Effector CD8-positive, alpha-beta T cell (primary cell): ENCODE data around the gene MCF2L.

Experiments used
- DNase-seq: peaks from one replicate; lab custom pipeline; 2025; lab: John Stamatoyannopoulos, UW

Gene MCF2L

DNA sequence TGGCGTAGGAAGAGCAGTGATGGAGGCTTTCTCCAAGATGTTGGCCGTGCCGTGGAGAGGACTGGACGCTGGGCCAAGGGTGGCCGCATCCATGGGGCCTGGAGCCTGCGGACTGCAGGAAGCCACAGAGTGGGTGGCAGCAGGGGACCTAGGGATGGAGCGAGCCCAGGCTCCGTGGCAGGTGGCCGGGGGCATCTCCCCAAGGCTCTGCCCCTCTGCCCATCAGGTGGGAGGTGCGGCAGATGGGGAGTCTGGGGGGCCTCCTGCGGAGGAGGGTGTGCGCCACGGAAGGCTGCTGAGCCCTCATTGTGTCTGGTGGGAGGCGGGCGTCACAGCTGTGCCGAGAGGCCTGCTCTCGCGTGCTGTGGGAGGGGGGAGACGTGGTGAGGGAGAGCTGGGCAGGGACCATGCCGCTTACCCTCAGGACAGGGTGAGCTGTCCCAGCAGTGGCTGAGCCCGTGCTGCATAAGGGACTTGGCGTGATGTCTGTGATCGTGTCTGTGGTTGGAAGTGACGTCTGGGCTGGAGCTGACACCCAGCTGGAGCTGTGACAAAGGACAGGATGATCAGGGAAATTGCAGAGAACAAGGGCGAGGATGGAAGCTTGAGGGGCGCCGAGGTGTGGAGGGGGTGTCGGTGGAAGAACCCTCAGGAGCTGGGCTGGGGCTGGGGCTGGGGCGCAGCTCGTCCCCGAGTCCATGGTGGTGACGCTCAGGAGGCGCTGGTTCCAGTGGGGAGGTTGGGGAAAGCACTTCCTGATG lies 13.4 kb downstream of the MCF2L start:
- DNase-seq, result no peak

DNA sequence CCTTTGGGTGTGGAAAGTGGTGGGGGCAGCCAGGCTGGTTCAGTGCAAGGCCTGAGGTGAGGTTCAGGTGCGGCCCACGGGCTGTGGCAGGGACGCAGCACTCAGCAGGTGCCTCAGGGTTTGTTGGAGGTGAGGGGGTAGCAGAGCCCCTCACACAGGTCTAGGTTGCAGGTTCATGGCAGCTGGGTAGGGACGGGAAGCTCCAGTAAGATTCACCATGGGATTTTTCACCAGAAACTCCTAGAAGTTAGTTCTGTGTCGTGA lies 14.0 kb downstream of the MCF2L start:
- no peak for DNase-seq

DNA sequence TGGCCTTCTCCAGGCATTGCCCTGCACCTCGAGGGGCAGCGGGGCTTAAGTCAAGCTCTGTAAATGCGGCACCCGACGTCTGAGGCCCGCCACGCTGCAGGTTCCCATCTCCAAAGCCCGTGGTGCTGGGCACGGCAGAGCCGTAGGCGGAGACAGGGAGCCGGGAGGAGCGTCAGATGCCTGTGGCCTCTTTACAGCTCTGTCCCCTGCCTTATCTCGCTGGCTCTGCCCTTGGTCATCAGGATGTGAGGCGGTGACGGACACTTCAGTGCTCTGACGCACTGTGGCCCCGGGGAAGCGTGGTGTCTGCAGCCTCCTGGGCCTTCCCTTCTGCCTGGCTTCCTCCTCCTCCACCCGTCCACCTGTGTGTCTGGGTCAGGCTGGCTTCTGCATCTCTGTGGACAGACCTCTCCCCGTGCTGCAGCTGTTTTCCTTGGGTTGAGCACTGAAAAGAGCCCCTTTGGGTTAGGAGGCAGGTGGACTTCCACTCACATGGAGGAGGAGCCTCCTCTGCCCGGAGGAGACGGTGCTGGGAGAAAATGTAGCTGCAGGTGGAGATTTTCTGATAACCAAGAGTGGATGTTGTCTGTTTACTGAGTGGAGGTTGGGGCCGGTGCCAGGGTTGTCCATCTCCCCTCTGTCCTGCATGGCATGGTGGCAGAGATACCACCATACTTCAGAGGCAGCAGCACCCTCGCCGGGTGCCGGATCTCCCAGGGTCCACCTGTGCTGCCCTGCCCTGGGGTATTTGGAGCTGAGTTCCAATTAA lies 14.6 kb downstream of the MCF2L start:
- no peak for DNase-seq

DNA sequence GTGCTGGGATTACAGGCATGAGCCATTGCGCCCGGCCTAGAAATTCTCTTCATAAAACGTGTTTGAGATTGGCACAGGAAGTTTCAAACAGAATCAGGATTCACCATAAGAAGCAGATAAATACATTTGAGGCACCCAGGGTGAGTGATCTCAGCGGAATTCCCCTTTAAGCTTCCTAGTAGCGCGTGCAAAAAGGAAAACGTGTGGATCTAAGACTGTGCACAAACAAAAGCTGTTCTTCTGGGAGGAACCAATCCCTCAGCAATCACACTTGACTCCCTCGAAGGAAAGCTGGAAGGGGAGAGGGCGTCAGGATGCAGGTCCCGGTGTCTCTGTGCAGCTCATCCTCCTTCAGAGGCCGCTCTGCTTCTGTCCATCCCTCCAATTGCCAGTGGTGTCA lies 15.5 kb downstream of the MCF2L start:
- DNase-seq, result no peak

DNA sequence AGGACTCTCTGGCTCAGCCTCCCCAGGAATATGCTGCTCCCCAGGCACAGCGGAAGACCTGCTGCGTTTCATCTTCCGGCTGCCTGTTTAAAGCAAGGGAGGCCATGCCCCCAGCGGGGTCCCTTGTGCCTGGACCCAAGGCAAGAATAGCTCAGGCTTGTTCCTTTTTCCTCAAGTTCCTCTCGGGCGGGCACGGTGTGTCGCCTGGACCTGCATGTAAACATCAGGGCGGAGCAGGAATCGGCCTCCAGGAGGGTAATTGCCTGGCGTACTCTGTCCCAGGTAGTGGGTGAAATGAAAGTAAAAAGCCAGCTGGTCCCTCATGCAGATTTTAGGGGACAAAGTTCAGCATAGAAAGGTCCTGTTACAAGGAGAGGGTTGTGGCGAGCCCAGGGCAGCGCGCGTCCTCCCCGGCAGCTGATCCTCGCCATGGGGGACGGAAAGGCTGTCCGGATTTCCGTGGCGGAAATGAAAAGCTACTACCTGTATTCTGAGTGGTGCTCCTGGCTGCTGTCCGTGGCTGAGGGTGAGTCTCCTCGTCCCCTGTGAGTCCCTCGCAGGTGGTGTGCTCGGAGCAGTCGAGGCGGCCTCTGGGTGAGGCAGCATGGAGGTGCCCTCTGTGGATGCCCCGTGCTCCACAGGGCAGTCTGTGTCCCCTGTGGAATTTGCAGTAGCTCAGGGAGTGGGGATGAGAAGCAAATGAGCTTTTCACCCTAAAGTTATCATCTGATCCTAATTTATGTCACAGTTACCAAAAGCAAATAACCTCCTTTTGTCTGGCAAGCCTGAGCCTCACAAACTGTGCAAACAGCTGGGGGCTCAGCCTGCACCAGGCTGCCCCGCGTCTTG lies 16.2 kb downstream of the MCF2L start:
- no peak for DNase-seq

DNA sequence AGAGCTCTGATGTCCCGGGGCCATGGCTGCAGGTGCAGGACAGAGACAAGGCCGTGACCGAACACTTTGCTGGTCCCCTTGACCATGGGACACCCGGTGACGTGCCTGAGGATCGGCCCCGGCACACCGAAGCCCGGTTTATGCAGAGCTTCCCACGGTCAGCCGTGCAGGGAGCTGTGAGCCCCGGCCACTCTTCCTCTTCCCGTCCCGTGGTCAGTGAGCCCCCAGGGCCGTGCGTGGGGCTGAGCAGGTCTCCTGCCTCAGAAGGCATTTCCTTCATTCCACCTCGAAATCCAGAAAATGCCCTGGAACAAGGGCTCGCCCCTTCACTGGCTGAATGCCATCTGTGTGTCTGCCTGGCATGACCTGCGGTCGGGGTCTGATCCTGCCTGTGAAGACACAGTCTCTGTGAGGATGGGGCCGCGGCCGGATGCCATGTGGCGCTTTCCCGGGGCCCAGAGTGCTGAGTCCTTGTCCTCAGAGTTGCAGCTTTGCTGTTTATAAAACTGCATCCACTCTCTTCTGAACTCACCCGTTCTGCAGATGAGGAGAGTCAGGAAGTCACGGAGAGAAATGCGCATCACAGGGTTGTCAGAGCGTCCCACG lies 16.9 kb downstream of the MCF2L start:
- DNase-seq, result no peak

DNA sequence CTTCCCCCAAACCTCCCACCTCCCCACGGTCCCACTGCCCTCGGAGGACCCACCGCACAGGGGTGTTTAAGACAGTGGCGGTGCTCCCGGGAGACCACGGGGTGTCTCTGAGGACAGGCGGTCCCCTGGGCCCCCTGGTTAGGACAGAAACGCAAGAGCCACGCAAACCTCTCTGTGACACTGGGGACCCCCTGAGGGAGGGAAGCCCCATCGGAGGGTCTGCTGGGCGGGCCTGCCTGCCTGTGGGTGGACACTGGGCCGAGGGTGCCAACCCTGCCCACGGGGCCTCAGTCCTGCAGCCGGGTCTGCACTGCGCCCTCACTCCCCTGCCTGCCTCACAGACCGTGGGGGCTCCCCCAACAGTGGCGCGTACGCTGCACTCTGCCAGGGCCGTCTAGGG lies 17.5 kb downstream of the MCF2L start:
- DNase-seq, result no peak

DNA sequence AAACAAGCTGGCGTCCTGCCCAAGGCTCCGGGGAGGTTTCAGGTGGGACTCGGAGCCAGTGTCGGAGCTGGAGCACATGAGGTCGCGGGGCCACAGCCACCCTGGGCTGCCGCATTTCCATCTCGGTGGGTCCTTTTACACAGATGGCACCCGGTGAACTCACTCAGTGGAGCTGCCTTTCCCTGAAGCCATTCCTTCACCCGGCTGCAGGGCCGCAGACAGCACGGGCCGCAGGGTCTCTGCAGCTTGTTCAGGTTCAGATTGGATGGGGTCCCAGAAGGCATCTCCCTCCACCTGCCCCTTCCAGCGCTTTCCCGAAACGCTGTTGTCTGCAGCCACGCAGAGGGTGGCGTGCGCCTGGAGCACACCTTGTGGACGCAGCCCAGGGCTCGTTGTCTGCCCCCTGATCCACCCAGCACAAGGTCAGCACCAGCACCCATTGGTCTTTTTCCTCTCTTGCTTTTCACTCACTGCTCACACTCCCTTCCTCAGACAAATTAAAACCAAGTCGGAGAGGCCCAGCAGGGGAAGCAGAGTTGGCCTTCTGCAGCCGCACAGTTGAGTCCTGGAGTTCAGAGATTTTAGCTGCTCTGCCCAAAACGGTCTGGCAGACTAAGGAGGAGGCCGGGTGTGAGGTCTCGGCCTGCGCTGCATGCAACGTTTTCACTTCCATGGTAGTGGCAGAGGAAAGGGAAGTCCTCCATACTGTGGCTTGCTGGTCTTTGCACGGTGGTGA lies 18.1 kb downstream of the MCF2L start:
- DNase-seq, result no peak

DNA sequence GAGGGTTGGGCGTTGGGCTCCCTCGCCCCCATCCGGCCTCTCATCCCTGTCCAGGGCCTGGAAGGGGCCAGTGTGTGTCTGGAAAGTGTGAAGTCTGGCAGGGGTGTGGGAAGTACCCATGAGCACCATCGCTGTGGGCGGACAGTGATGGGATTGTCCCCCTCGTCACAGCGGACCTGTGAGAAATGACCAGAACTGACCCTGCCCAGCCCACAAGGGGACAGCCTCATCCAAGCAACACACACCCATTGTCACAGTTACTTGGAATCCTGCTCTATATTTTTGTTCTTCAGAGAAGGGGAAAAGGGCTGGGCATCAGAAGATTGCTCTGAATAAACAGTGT lies 18.6 kb downstream of the MCF2L start:
- DNase-seq, result no peak

DNA sequence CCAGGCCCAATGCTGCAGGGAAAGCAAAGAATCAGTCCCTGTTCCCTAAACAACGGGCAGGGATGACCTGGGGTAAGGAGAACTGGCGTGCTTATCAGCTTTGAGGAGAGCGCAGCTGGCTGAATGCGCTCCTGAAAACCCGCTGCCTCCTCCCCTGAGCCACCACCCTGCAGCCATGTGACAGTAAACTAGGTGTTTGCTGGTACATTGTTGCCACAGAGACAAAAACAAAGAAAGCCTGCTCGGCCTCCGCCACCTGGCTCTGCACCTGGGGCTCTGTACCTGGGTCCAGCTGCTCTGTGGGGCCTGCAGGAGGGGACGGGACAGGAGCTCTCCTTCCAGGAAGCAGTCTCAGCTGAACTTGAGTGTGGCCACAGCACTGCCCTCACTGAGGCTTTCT lies 21.8 kb downstream of the MCF2L start:
- DNase-seq, result no peak

DNA sequence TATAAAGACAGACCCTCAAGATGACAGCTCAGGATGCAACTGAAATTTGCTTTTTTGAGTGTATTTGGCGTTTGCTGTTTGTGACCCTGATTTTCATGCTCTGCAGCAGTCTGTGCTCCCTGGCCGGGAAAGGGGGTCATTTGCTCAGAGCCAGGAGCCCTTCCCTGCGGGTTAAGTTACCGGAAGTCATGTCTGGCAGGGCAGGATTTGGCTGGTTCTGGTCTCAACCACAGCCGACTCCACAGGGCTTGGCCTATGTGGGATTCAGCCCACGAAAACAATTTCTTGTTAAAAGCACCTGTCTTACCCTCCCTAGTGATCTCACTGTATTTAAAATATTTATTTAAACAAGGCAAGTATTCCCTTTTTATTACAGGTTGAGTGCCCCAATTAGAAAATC lies 22.6 kb downstream of the MCF2L start:
- no peak for DNase-seq

DNA sequence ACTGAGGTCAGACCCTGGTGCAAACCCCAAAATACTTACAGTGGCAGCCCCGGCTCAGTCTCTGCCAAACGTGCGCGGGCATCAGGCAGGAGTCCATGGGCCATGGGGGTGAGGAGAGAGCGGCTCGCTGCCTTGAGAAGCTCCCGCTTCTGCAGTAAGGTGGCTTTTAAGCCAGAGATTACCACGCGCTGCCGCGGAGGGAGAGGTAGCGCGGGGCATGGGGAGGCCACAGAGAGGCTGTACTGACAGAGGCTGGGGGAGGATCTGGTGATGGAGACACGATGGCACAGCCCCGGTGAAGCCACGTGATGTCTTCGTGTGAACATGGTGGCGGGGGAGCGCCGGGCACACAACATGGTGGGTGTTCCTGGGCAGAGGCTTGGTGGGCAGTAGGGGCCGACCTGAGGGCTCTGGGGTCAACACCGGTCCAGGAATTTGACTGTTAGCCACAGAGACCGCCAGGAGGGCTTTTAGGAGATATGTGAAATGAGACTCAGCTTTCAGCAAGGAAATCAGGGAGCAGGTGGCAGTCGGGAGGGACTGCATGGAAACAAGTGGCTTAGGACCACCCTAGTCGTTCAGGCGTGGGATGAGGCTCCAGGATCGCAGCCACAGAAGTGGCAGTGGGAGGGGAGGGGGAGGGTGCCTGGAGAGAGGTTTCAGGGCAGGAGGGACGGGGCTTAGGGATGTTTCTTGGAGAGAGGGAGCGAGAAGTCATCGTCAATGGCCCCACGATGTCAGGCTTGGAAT lies 24.1 kb downstream of the MCF2L start:
- no peak for DNase-seq

DNA sequence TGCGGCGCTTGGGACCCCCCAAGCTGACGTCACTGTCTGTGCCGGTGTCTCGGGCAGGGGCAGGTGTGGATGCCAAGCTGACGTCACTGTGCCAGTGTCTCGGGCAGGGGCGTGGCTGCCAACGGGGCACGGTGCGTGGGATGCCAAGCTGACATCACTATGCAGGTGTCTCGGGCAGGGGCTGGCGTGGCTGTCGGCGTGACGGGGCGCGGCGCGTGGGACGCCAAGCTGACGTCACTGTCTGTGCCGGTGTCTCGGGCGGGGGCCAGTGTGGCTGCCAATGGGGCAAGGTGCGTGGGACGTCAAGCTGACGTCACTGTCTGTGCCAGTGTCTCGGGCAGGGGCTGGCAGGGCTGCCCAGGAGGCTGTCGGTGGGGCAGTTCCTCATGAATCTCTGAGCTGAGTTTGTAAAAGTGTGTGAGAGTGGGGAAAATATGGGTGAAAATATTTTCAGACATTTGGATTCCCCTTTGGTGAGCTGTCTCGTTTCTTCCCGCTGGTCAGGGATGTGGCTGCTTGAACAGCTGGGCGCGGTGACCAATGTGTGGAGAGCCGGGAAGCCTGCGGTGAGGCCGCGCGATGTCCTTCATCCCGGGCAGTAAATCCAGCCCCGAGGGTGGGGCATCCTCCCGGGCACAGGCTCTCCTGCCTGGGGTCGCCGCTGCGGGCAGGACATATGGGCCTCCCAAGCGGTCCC lies 25.2 kb downstream of the MCF2L start:
- no peak for DNase-seq

DNA sequence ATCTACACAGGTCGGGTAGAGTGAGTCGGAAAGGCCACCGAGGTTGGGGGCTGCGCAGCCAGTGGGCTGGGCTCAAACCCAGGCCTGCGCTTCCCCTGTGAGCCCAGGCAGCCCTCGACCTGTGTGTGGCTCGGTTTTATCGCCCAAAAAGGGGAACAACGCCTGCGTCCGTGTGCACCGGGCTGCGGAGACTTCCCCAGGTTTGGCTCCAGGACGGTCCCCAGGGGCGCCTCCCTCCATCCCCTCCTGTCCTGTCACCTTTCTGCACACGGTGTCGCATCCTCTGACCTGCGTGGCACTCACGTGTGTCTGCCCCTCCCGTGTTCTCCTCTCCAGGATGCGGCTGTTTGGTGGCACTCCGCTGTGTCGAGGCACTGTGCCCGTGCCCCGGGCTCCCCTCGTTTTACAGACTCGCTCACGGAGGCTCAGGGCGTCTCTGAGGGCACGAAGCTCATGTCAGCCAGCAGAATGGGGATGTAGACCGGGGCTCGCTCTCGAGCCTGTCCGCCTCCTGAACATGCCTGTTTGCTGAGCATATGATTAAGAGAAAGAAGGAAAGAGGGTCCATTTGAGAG lies 25.9 kb downstream of the MCF2L start:
- no peak for DNase-seq

DNA sequence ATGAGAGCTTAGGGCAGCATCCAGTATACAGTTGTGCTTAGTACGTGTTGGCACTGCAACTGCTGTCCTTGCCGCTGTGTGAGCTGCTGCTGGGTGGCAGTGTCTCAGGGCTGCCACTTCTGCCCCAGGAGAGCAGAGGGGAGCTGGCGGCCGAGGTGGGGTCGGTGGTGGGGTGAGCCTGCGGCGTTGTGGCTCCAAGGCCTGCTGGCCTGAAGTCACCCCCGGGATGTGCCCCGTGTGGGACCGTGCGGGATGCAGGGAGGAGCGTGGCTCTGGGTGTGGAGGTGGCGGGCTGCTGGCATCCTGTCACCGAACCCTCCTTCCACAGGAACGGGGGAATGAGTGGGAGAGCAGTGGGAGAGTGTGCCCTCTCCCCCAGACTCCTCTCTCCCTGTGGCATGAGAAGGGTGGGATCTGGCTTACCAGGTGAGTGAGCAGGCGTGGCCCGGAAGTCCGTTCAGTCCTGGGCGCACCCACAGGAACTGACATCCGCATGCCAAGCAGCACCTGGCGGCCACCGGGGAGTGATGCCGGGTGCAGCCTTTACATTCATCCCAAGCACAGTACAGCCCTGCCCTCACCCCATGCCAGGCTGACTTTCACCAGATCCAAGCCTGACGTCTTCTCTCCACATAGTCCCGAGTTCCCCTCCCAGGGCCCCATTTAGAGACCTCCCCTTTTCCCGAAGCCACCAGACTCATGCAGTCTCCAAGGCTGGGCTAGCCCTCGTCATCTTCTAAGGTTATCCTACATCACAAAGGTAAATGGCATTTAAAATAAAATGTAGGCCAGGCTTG lies 26.6 kb downstream of the MCF2L start:
- DNase-seq, result no peak

DNA sequence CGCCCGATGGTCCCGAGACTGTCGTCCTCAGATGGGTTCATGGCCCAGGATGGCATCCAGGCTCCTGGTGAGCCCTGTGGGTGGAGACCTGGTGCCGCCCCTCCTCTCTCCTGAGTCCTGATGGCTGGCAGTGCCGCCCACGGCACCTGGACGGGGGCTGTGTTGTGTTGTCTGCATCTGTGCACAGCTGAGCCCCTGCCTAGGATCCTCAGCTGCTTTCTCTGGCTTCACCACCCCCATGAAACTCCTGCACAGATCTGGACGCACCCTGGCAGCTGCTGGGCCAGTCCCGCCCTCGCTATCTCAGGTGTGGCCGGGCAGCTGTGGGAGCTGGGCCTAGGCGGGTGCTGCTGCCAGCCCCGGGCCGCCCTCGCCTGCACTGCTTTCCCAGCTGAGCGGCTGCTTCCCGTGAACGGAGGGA lies 27.7 kb downstream of the MCF2L start:
- no peak for DNase-seq

DNA sequence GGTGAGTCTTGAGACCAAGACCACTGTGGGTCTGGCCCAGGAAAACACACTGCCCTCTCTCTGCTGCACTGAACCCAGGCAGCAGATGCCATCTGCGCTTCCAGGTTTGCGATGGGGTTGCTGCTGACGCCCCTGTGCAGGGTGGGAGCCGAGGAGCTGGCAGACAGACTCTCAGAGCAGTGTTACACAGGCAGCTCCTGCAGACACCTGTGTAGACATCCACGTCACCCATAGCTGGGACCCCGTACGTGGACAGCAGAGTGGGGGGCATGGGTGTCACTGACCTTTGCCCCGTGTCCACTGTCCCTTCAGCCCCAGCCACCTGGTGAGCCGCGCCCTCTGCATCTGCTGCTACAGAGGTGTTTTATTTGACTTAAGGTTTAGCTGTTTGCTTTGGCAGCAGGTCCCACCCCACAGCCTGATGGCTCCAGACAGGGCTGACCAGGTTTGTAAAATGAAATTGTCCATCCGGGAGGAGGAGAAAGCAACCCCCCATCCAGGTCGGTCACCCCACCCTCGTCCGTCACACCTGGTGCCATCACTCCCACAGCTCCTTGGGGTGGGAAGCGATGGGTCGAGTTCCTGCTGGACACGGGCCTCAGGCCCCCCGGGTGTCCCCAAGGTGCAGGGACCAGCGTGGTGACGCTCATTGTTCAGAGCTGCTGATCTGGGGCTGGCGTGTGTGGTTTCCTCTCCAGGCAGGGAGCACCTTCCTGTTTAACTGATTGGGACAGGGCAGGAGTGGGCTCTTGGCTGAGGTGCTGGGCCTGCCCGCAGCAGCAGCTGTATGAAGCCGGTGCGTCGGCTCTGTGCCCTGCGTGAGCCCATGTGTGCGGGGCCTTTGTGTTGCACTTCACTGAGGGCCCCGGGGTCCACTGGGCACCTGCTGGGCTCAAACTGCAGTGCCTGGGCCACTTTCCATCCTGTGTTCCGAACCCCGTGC lies 28.4 kb downstream of the MCF2L start:
- DNase-seq, result no peak
